ENCODE results near the gene CRAT. TPM values are rescaled to one million over a fixed set of nuclear protein-coding genes. Genes with fewer than 3 reads are reported as not detected.
"Not testable (repeated sequence)": the region's sequence is repeated elsewhere in the genome, so short reads cannot be mapped to it uniquely, and the experiment has no call there.

Gene CRAT
- total and polyA plus RNA-seq, 2 of the 4 experiments (the other 2 are of a cell fraction), result 18.8 to 41.6 TPM

DNA sequence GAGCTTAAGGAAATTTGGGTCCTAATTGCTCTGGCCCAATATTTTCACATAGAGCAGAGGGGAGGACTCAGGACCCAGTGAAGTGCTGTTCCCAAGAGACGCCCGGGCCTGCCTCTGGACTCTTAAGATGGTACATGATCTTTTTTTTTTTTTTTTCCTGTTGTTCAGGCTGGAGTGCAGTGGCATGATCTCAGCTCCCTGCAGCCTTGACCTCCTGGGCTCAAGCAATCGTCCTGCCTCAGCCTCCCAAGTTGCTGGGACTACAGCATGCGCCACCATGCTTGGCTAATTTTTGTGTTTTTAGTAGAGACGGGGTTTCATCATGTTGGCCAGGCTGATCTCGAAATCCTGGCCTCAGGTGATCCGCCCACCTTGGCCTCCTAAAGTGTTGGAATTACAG lies 19.7 kb upstream of the CRAT start:
- dilution Hi-C loops (cut with HindIII; ENCODE audit: low sequenced_read_pairs, unreplicated experiment); H3K27ac ChIP-seq (ENCODE audit: insufficient read depth, low read length); H4K20me1 ChIP-seq (ENCODE audit: insufficient read depth, low read length); H2BK5ac ChIP-seq (ENCODE audit: low read depth, low read length, poor library complexity, severe bottlenecking); H3K9ac ChIP-seq (ENCODE audit: low read depth, low read length); H3K9me1 ChIP-seq (ENCODE audit: insufficient read depth, low read length); H4K91ac ChIP-seq (ENCODE audit: insufficient read depth, low read depth, low read length); intact Hi-C loops (cut with micrococcal nuclease); ATAC-seq (ENCODE audit: low read depth); H3K23ac ChIP-seq (ENCODE audit: low read depth, low read length); H3K27me3 ChIP-seq (ENCODE audit: control insufficient read depth, insufficient read depth, low read length); H2AK9ac ChIP-seq (replicated peaks; ENCODE audit: low read depth, low read length, poor library complexity); BruUV-seq (replicated peaks); H3K56ac ChIP-seq (ENCODE audit: extremely low read depth, insufficient read depth, low read length); H2AFZ ChIP-seq (replicated peaks; ENCODE audit: low read length, poor library complexity); H3K4me2 ChIP-seq (ENCODE audit: low read depth, low read length); H3K9me3 ChIP-seq (ENCODE audit: control insufficient read depth, insufficient read depth, low read length); H2BK120ac ChIP-seq (ENCODE audit: low read depth, low read length); H3K14ac ChIP-seq (replicated peaks; ENCODE audit: low read depth, low read length); H3K18ac ChIP-seq (ENCODE audit: low read depth, low read length); H3K4me3 ChIP-seq (ENCODE audit: insufficient read depth, low read depth, low read length); H3K4me1 ChIP-seq (ENCODE audit: control insufficient read depth, insufficient read depth, low read length); H2BK20ac ChIP-seq (ENCODE audit: low read depth, low read length); DNase-seq; H3K4ac ChIP-seq (ENCODE audit: low read depth, low read length); H4K5ac ChIP-seq (ENCODE audit: low read depth, low read length); H2BK15ac ChIP-seq (ENCODE audit: low read depth, low read length); H2AK5ac ChIP-seq (ENCODE audit: low read depth, low read length); H4K8ac ChIP-seq (ENCODE audit: low read depth in 2 of 2, low read length in 2 of 2): not testable (repeated sequence)
- ChIA-PET CTCF (interaction anchor here (1.2 kb wide), 1 partner anchor 12 kb away, joined by 4 read pairs; no protein-coding TSS in a partner anchor), POLR2A (ENCODE audit: unreplicated experiment) (interaction anchor here (0.5 kb wide), 1 partner anchor 366 kb away, joined by 21 read pairs; no protein-coding TSS in a partner anchor)
- Histone ChIP-seq H3K36me3 (ENCODE audit: control insufficient read depth, insufficient read depth, low read length) (peaks cover 26% of the 10 kb centered on the region), H3K79me1 (ENCODE audit: low read depth in 1 of 2, low read length in 2 of 2) (peaks cover 9 to 50% of the 10 kb centered on the region in 2 experiments; a peak in 2 of 4 replicates)
- in situ Hi-C loops (cut with MboI; ENCODE audit: low sequenced_read_pairs), result loop anchor here (5.0 kb wide), 2 partner anchors 487 to 652 kb away; no protein-coding TSS in a partner anchor
- WGBS, 2 experiments (ENCODE audit: extremely low coverage in 2 of 2, insufficient read length in 1 of 2), result 100% methylated on average over 3 of the region's 7 CpGs; no CpG with 5 or more reads in 1 of the 2 experiments

All from IMR-90 (cell line).